ENCODE data around the gene ZNF322. TPM values are rescaled to one million over a fixed set of nuclear protein-coding genes. Genes with fewer than 3 reads are reported as not detected.

The ZNF322 gene
- total RNA-seq, 2 experiments from 2014 or later = 12.2 to 19.0 TPM

DNA sequence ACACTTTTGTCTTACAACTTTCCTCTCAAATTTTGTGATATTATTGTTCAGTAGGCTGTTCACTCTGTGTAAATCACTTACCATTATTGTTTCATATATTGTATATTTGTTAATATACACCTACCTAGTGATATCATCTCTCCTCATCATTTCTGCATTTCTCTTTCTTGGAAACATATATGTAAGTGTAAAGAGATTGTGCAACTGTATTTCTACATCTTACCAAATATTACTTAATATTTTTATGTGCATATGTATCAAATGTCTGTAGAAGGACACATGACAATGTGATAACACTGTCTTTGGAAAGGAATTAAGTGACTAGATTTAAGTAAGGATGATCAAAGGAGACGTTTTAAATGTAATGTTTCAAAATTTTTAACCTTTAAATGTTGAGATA, 30.2 kb downstream of the ZNF322 start:
- POLR2A ChIA-PET = no interaction called here
- peaks cover 4% of the 10 kb centered on the region for H3K36me3 ChIP-seq (ENCODE audit: insufficient read depth, low read length)
- no peaks in the 10 kb centered on the region for H3K79me2 ChIP-seq (ENCODE audit: insufficient read depth, low read depth, low read length)
- no peaks in the 10 kb centered on the region for H3K9me3 ChIP-seq (ENCODE audit: low read length)
- no peaks in the 10 kb centered on the region for H4K20me1 ChIP-seq (ENCODE audit: insufficient read depth, low read length)
- CTCF ChIA-PET (ENCODE audit: unreplicated experiment) = no interaction called here
- TF ChIP-seq, protein P1, sequence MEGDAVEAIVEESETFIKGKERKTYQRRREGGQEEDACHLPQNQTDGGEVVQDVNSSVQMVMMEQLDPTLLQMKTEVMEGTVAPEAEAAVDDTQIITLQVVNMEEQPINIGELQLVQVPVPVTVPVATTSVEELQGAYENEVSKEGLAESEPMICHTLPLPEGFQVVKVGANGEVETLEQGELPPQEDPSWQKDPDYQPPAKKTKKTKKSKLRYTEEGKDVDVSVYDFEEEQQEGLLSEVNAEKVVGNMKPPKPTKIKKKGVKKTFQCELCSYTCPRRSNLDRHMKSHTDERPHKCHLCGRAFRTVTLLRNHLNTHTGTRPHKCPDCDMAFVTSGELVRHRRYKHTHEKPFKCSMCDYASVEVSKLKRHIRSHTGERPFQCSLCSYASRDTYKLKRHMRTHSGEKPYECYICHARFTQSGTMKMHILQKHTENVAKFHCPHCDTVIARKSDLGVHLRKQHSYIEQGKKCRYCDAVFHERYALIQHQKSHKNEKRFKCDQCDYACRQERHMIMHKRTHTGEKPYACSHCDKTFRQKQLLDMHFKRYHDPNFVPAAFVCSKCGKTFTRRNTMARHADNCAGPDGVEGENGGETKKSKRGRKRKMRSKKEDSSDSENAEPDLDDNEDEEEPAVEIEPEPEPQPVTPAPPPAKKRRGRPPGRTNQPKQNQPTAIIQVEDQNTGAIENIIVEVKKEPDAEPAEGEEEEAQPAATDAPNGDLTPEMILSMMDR (conservative IDR thresholded peaks at IDR 0.05; ENCODE audit: low read length) = no peak
- TF ChIP-seq EZH2phosphoT487 (IDR thresholded peaks at IDR 0.05; ENCODE audit: borderline replicate concordance, low read depth, low read length) = no peak
- intact Hi-C loops (cut with micrococcal nuclease; ENCODE audit: unreplicated experiment) = no loop called here
- no peak overlapping the region for H3K4me3 ChIP-seq (ENCODE audit: low read depth, low read length, poor library complexity, severe bottlenecking)
- no peak overlapping the region for H3K27ac ChIP-seq (ENCODE audit: low read depth, low read length, poor library complexity, severe bottlenecking)
- BruUV-seq (replicated peaks) = no TSS peak
- H2AFZ ChIP-seq (ENCODE audit: low read length) = no peak overlapping the region
- H3K4me2 ChIP-seq (ENCODE audit: low read length) = no peak overlapping the region
- H3K4me1 ChIP-seq (ENCODE audit: insufficient read depth, low read length, poor library complexity, severe bottlenecking) = no peaks in the 10 kb centered on the region
- no peaks in the 10 kb centered on the region for H3K9me2 ChIP-seq (ENCODE audit: insufficient read depth, low read length)
- no peak for DNase-seq (ENCODE audit: low spot score)

DNA sequence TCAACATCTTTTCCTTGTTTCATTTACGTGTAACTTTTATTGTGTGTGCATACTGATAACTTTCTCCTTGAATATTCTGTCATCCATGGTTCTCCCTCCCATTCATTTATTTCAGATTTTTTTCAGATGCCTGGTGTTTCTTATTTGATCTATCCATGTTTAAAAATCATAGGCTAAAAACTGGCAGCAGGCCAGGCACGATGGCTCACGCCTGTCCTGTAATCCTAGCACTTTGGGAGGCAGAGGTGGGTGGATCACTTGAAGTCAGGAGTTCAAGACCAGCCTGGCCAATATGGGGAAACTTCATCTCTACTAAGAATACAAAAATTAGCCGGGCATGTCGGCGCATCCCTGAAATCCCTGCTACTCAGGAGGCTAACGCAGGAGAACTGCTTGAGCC, 31.7 kb downstream of the ZNF322 start:
- no peaks in the 10 kb centered on the region for H3K36me3 ChIP-seq (ENCODE audit: insufficient read depth, low read length)
- no peak overlapping the region for H3K4me2 ChIP-seq (ENCODE audit: low read length)
- CTCF ChIA-PET (ENCODE audit: unreplicated experiment) = no interaction called here
- no peaks in the 10 kb centered on the region for H4K20me1 ChIP-seq (ENCODE audit: insufficient read depth, low read length)
- POLR2A ChIA-PET = no interaction called here
- no peak overlapping the region for H3K4me3 ChIP-seq (ENCODE audit: low read depth, low read length, poor library complexity, severe bottlenecking)
- no TSS peak for BruUV-seq (replicated peaks)
- no peak overlapping the region for H2AFZ ChIP-seq (ENCODE audit: low read length)
- no peaks in the 10 kb centered on the region for H3K4me1 ChIP-seq (ENCODE audit: insufficient read depth, low read length, poor library complexity, severe bottlenecking)
- no peaks in the 10 kb centered on the region for H3K79me2 ChIP-seq (ENCODE audit: insufficient read depth, low read depth, low read length)
- intact Hi-C loops (cut with micrococcal nuclease; ENCODE audit: unreplicated experiment) = no loop called here
- DNase-seq (ENCODE audit: low spot score) = no peak
- no peaks in the 10 kb centered on the region for H3K9me2 ChIP-seq (ENCODE audit: insufficient read depth, low read length)
- TF ChIP-seq EZH2phosphoT487 (IDR thresholded peaks at IDR 0.05; ENCODE audit: borderline replicate concordance, low read depth, low read length) = no peak
- TF ChIP-seq, protein P1 (conservative IDR thresholded peaks at IDR 0.05; ENCODE audit: low read length) = no peak
- H3K9me3 ChIP-seq (ENCODE audit: low read length) = no peaks in the 10 kb centered on the region
- no peak overlapping the region for H3K27ac ChIP-seq (ENCODE audit: low read depth, low read length, poor library complexity, severe bottlenecking)

DNA sequence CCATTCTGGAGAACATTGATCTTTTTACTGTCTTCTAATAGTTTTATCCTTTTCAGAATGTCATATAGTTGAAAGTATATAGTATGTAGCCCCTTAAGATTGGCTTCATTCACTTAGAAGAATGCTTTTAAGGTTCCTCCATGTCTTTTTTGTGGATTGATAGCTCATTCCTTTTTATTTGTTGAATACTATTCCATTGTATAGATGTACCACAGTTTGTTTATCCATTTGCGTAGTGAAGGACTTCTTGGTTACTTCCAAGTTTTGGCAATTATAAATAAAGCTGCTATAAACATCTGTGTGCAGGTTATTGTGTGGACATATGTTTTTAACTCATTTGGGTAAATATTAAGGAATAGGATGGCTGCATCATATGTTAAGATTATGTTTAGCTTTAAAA, 35.0 kb downstream of the ZNF322 start:
- BruUV-seq (replicated peaks) = no TSS peak
- POLR2A ChIA-PET = interaction anchor here (0.6 kb wide), 1 partner anchor 991 kb away, joined by 3 read pairs; no protein-coding TSS in a partner anchor
- Histone ChIP-seq H3K4me1 (ENCODE audit: insufficient read depth, low read length, poor library complexity, severe bottlenecking) (no peaks in the 10 kb centered on the region), H3K27ac (ENCODE audit: low read depth, low read length, poor library complexity, severe bottlenecking) (no peak overlapping the region), H3K9me3 (ENCODE audit: low read length) (no peaks in the 10 kb centered on the region; the same call in 1 of the 2 replicates), H3K4me2 (ENCODE audit: low read length) (no peak overlapping the region), H3K9me2 (ENCODE audit: insufficient read depth, low read length) (no peaks in the 10 kb centered on the region), H3K36me3 (ENCODE audit: insufficient read depth, low read length) (no peaks in the 10 kb centered on the region), H2AFZ (ENCODE audit: low read length) (no peak overlapping the region), H3K4me3 (ENCODE audit: low read depth, low read length, poor library complexity, severe bottlenecking) (no peak overlapping the region), H4K20me1 (ENCODE audit: insufficient read depth, low read length) (no peaks in the 10 kb centered on the region), H3K79me2 (ENCODE audit: insufficient read depth, low read depth, low read length) (no peaks in the 10 kb centered on the region)
- DNase-seq (ENCODE audit: low spot score) = no peak
- intact Hi-C loops (cut with micrococcal nuclease; ENCODE audit: unreplicated experiment) = no loop called here
- no peak for TF ChIP-seq EZH2phosphoT487 (IDR thresholded peaks at IDR 0.05; ENCODE audit: borderline replicate concordance, low read depth, low read length)
- TF ChIP-seq, protein P1 (conservative IDR thresholded peaks at IDR 0.05; ENCODE audit: low read length) = no peak
- CTCF ChIA-PET (ENCODE audit: unreplicated experiment) = no interaction called here

All from OCI-LY7 (cell line).